Neuronal stem cell (in vitro differentiated cells): ENCODE results near the gene UTS2B.
A peak's percentile ranks its signal among the peaks of the same experiment; 100 is the strongest.

Source experiments
- DNase-seq: peaks from one replicate; pipeline ENCODE4 v3.0.0-alpha.2; 2013; ENCODE audit warnings: low spot score
- H2AFZ ChIP-seq: one replicate; pipeline ENCODE4 v1.6.1; 2013; ENCODE audit warnings: mild to moderate bottlenecking, low read length, inconsistent platforms
- H2AK5ac ChIP-seq: 2 replicates; pipeline ENCODE4 v1.6.1; 2013; ENCODE audit warnings: low read depth, mild to moderate bottlenecking, inconsistent platforms, low read length, moderate library complexity, mixed read lengths
- H2BK120ac ChIP-seq: 2 replicates; pipeline ENCODE4 v1.6.1; 2013; ENCODE audit warnings: low read depth, mild to moderate bottlenecking, inconsistent platforms, low read length, moderate library complexity, mixed read lengths
- H2BK12ac ChIP-seq: one replicate; pipeline ENCODE4 v1.6.1; 2013; ENCODE audit warnings: low read length, inconsistent platforms
- H2BK15ac ChIP-seq: 2 replicates; pipeline ENCODE4 v1.6.1; 2013; ENCODE audit warnings: mild to moderate bottlenecking, low read length, inconsistent platforms, mixed read lengths
- H2BK5ac ChIP-seq: one replicate; pipeline ENCODE4 v1.6.1; 2013; ENCODE audit warnings: inconsistent platforms, mild to moderate bottlenecking, low read length, moderate library complexity
- H3K14ac ChIP-seq: one replicate; pipeline ENCODE4 v1.6.1; 2013; ENCODE audit warnings: low read length, inconsistent platforms
- H3K18ac ChIP-seq: 2 replicates; pipeline ENCODE4 v1.6.1; 2013; ENCODE audit warnings: low read length, inconsistent platforms
- H3K23ac ChIP-seq: 2 replicates; pipeline ENCODE4 v1.6.1; 2013; ENCODE audit warnings: low read depth, mild to moderate bottlenecking, mixed read lengths, low read length, inconsistent platforms; ENCODE audit not compliant: poor library complexity
- H3K27ac ChIP-seq: replicated peaks from 3 replicates; pipeline ENCODE4 v1.5.1; 2013; ENCODE audit warnings: low read length, inconsistent platforms
- H3K27me3 ChIP-seq, 3 experiments: 2 replicates each; pipeline ENCODE4 v1.6.1; 2013; ENCODE audit warnings: low read length in 3 of 3, mild to moderate bottlenecking in 2 of 3, inconsistent platforms in 1 of 3, low read depth in 1 of 3, mixed read lengths in 1 of 3, moderate library complexity in 1 of 3; ENCODE audit not compliant: control insufficient read depth in 3 of 3, insufficient read depth in 3 of 3
- H3K36me3 ChIP-seq, 2 donors: replicated peaks in 1 of 2; 2 replicates each; pipeline ENCODE4 v1.6.1; 2013; ENCODE audit warnings: low read length in 2 of 2; ENCODE audit not compliant: control insufficient read depth in 2 of 2, insufficient read depth in 2 of 2
- H3K4ac ChIP-seq: 2 replicates; pipeline ENCODE4 v1.6.1; 2013; ENCODE audit warnings: inconsistent platforms, mild to moderate bottlenecking, low read length, moderate library complexity
- H3K4me1 ChIP-seq, 2 donors: 1 replicate in 1 of 2; 2 replicates in 1 of 2; pipeline ENCODE4 v1.6.1; 2013; ENCODE audit warnings: low read length in 2 of 2, low read depth in 1 of 2; ENCODE audit not compliant: control insufficient read depth in 2 of 2, insufficient read depth in 1 of 2
- H3K4me2 ChIP-seq: one replicate; pipeline ENCODE4 v1.6.1; 2013; ENCODE audit warnings: mild to moderate bottlenecking, low read length, inconsistent platforms; ENCODE audit not compliant: insufficient read depth, poor library complexity, severe bottlenecking
- H3K4me3 ChIP-seq, 2 donors: 2 replicates each; pipeline ENCODE4 v1.5.1; 2013; ENCODE audit warnings: low read length in 2 of 2, mild to moderate bottlenecking in 2 of 2, inconsistent platforms in 1 of 2, moderate library complexity in 1 of 2
- H3K79me1 ChIP-seq: one replicate; pipeline ENCODE4 v1.6.1; 2013; ENCODE audit warnings: low read depth, mild to moderate bottlenecking, inconsistent platforms, low read length, moderate library complexity
- H3K9ac ChIP-seq: one replicate; pipeline ENCODE4 v1.6.1; 2013; ENCODE audit warnings: mild to moderate bottlenecking, low read depth, low read length, inconsistent platforms; ENCODE audit not compliant: poor library complexity
- H3K9me3 ChIP-seq, 2 donors: replicated peaks in 1 of 2; 2 replicates each; pipeline versions ENCODE3 to v1.6.1; 2013; ENCODE audit warnings: low read length in 2 of 2, mild to moderate bottlenecking in 2 of 2, inconsistent platforms in 1 of 2, low read depth in 1 of 2, mixed read lengths in 1 of 2, moderate library complexity in 1 of 2; ENCODE audit not compliant: control insufficient read depth in 2 of 2, insufficient read depth in 1 of 2
- H4K8ac ChIP-seq: one replicate; pipeline ENCODE4 v1.6.1; 2013; ENCODE audit warnings: low read depth, mild to moderate bottlenecking, inconsistent platforms, low read length, moderate library complexity
- H4K91ac ChIP-seq: one replicate; pipeline ENCODE4 v1.6.1; 2013; ENCODE audit warnings: low read length, low read depth, mild to moderate bottlenecking, inconsistent platforms; ENCODE audit not compliant: poor library complexity
- WGBS, 2 donors: extraction: QIAGEN DNeasy Blood & Tissue Kit; methylation state at CpG; one replicate each; pipeline ENCODE4 v1.1.7; 2013; ENCODE audit warnings: missing lambda C conversion rate in 2 of 2, mixed read lengths in 1 of 2; ENCODE audit not compliant: insufficient read length in 2 of 2, insufficient replicate concordance in 1 of 2; ENCODE audit errors: extremely low coverage in 2 of 2; 5-methylcytosine and 5-hydroxymethylcytosine counted together

UTS2B gene

GRCh38 chr3:191244242-191244867, 86.0 kb downstream of the UTS2B start:
- no peak overlapping the region for H2BK120ac ChIP-seq
- WGBS, 2 donors: no CpG with 5 or more reads among the region's 2 CpGs
- no peak overlapping the region for H4K8ac ChIP-seq
- no peak overlapping the region for H3K4me3 ChIP-seq
- H4K91ac ChIP-seq: no peak overlapping the region
- no peak overlapping the region for H2BK12ac ChIP-seq
- H3K36me3 ChIP-seq: no peaks in the 10 kb centered on the region
- H2AK5ac ChIP-seq: no peak overlapping the region
- no peak overlapping the region for H3K27ac ChIP-seq
- H2AFZ ChIP-seq: no peak overlapping the region
- no peak overlapping the region for H3K9ac ChIP-seq
- H3K27me3 ChIP-seq: no peaks in the 10 kb centered on the region
- H2BK15ac ChIP-seq: no peak overlapping the region
- no peaks in the 10 kb centered on the region for H3K9me3 ChIP-seq
- DNase-seq: no peak
- H3K4me1 ChIP-seq: no peaks in the 10 kb centered on the region
- H3K23ac ChIP-seq: no peak overlapping the region
- H3K4me2 ChIP-seq: no peak overlapping the region
- no peak overlapping the region for H2BK5ac ChIP-seq
- no peak overlapping the region for H3K4ac ChIP-seq
- no peak overlapping the region for H3K14ac ChIP-seq
- H3K79me1 ChIP-seq: no peaks in the 10 kb centered on the region
- H3K18ac ChIP-seq: no peak overlapping the region

GRCh38 chr3:191240486-191240885, 89.8 kb downstream of the UTS2B start:
- Histone ChIP-seq H3K36me3 (no peaks in the 10 kb centered on the region), H3K4me3 (no peak overlapping the region)

GRCh38 chr3:191239407-191240031, 90.8 kb downstream of the UTS2B start:
- Histone ChIP-seq H2BK120ac (no peak overlapping the region), H3K4ac (no peak overlapping the region), H2AFZ (no peak overlapping the region)

More at GRCh38 chr3:191240486-191240885, 89.8 kb downstream of the UTS2B start:
- H3K9me3 ChIP-seq: no peaks in the 10 kb centered on the region
- no peak overlapping the region for H2BK5ac ChIP-seq
- no peak overlapping the region for H3K23ac ChIP-seq
- H3K18ac ChIP-seq: no peak overlapping the region
- H2BK120ac ChIP-seq: no peak overlapping the region
- H4K91ac ChIP-seq: no peak overlapping the region
- H3K4me1 ChIP-seq: peaks cover 3 to 12% of the 10 kb centered on the region in 2 donors
- H2BK15ac ChIP-seq: no peak overlapping the region
- no peak overlapping the region for H2BK12ac ChIP-seq
- H3K4ac ChIP-seq: no peak overlapping the region
- no peak overlapping the region for H2AFZ ChIP-seq
- H3K27ac ChIP-seq: no peak overlapping the region
- no peak overlapping the region for H3K9ac ChIP-seq
- no CpG with 5 or more reads among the region's 5 CpGs for WGBS, 2 donors
- no peak overlapping the region for H3K4me2 ChIP-seq
- no peak overlapping the region for H3K14ac ChIP-seq
- no peak overlapping the region for H2AK5ac ChIP-seq
- no peaks in the 10 kb centered on the region for H3K79me1 ChIP-seq
- DNase-seq: no peak
- H3K27me3 ChIP-seq: no peaks in the 10 kb centered on the region
- no peak overlapping the region for H4K8ac ChIP-seq

GRCh38 chr3:191238321-191238817, 92.0 kb downstream of the UTS2B start:
- Histone ChIP-seq H3K9me3 (no peaks in the 10 kb centered on the region), H3K4me3 (no peak overlapping the region), H2AK5ac (no peak overlapping the region), H3K23ac (no peak overlapping the region), H2AFZ (peak overlapping the region; percentile 53), H2BK120ac (no peak overlapping the region), H2BK12ac (no peak overlapping the region), H2BK15ac (no peak overlapping the region), H3K27ac (no peak overlapping the region), H3K27me3 (no peaks in the 10 kb centered on the region), H3K14ac (no peak overlapping the region), H3K4me1 (peaks cover 5 to 16% of the 10 kb centered on the region in 2 donors), H2BK5ac (no peak overlapping the region), H3K36me3 (no peaks in the 10 kb centered on the region), H3K18ac (no peak overlapping the region), H3K4ac (no peak overlapping the region), H3K79me1 (no peaks in the 10 kb centered on the region), H4K8ac (no peak overlapping the region), H3K9ac (no peak overlapping the region), H4K91ac (no peak overlapping the region), H3K4me2 (no peak overlapping the region)
- WGBS, 2 donors: no CpG with 5 or more reads among the region's 4 CpGs
- DNase-seq: no peak

More at GRCh38 chr3:191239407-191240031, 90.8 kb downstream of the UTS2B start:
- Histone ChIP-seq H4K8ac (no peak overlapping the region), H3K27ac (no peak overlapping the region), H3K9me3 (no peaks in the 10 kb centered on the region), H3K79me1 (no peaks in the 10 kb centered on the region), H3K4me2 (no peak overlapping the region), H3K18ac (no peak overlapping the region), H2BK15ac (no peak overlapping the region), H2BK5ac (no peak overlapping the region), H3K14ac (no peak overlapping the region), H3K4me3 (no peak overlapping the region), H3K23ac (no peak overlapping the region), H3K9ac (no peak overlapping the region), H3K4me1 (peaks cover 5 to 16% of the 10 kb centered on the region in 2 donors), H2AK5ac (no peak overlapping the region), H3K27me3 (no peaks in the 10 kb centered on the region), H4K91ac (no peak overlapping the region), H3K36me3 (no peaks in the 10 kb centered on the region), H2BK12ac (no peak overlapping the region)
- no peak for DNase-seq
- no CpG with 5 or more reads among the region's 1 CpG for WGBS, 2 donors
